CD4-positive, alpha-beta T cell treated with Interleukin-21 for 1 hour (primary cell): ENCODE data around the gene SNAI3.
"Not testable (repeated sequence)": the region's sequence is repeated elsewhere in the genome, so short reads cannot be mapped to it uniquely, and the experiment has no call there.

Experiments used
- DNase-seq: peaks from one replicate; pipeline ENCODE4 v3.0.0-alpha.2; 2020

Gene SNAI3

GRCh38 chr16:88690341-88691128 is 4.2 kb upstream of the SNAI3 start:
- no peak for DNase-seq

GRCh38 chr16:88688013-88688778 is 1.9 kb upstream of the SNAI3 start:
- no peak for DNase-seq

GRCh38 chr16:88687676-88688012 is 1.3 kb upstream of the SNAI3 start:
- DNase-seq, result no peak

- DNase-seq, result no peak
These were observed 908 bp upstream of the SNAI3 start for GRCh38 chr16:88687254-88687576.

GRCh38 chr16:88686062-88686438 is 257 bp downstream of the SNAI3 start:
- DNase-seq, result no peak

- peak; percentile 62 for DNase-seq
These were observed 898 bp downstream of the SNAI3 start for GRCh38 chr16:88685156-88686061.

- DNase-seq, result no peak
These were observed 1.6 kb downstream of the SNAI3 start for GRCh38 chr16:88684569-88685155.

GRCh38 chr16:88681709-88682451 is 4.4 kb downstream of the SNAI3 start:
- DNase-seq, result peak; percentile 58

GRCh38 chr16:88681084-88681680 is 5.1 kb downstream of the SNAI3 start:
- peak; percentile 65 for DNase-seq

- no peak for DNase-seq
These were observed 5.7 kb downstream of the SNAI3 start for GRCh38 chr16:88680554-88681083.

- no peak for DNase-seq
These were observed 7.9 kb downstream of the SNAI3 start for GRCh38 chr16:88678224-88678979.

- DNase-seq, result no peak
These were observed 8.6 kb downstream of the SNAI3 start for GRCh38 chr16:88677721-88678120.

- no peak for DNase-seq
These were observed 9.6 kb downstream of the SNAI3 start for GRCh38 chr16:88676502-88677242.

GRCh38 chr16:88673716-88674379 is 12.5 kb downstream of the SNAI3 start:
- no peak for DNase-seq

GRCh38 chr16:88672776-88673175 is 13.5 kb downstream of the SNAI3 start:
- no peak for DNase-seq

GRCh38 chr16:88671806-88672205 is 14.5 kb downstream of the SNAI3 start:
- DNase-seq, result no peak

GRCh38 chr16:88669980-88670379 is 16.3 kb downstream of the SNAI3 start:
- no peak for DNase-seq

- not testable (repeated sequence) for DNase-seq
These were observed 16.8 kb downstream of the SNAI3 start for GRCh38 chr16:88669493-88669892.

GRCh38 chr16:88667461-88667860 is 18.8 kb downstream of the SNAI3 start:
- no peak for DNase-seq

- no peak for DNase-seq
These were observed 20.7 kb downstream of the SNAI3 start for GRCh38 chr16:88665570-88665969.
